Suppressor macrophage (primary cell): ENCODE measurements around the gene DCDC2.
A peak's percentile ranks its signal among the peaks of the same experiment; 100 is the strongest.
"Not testable (repeated sequence)": the region's sequence is repeated elsewhere in the genome, so short reads cannot be mapped to it uniquely, and the experiment has no call there.

ENCODE experiments used
- DNase-seq, 4 experiments: peaks; one replicate each; pipeline ENCODE4 v3.0.0-alpha.2; 2020 to 2022
- total RNA-seq, 17 experiments: gene quantifications; one replicate each; lab custom pipeline; 2026; ENCODE audit warnings: mixed read lengths in 6 of 17, inconsistent platforms in 3 of 17; lab: John Stamatoyannopoulos, UW

DCDC2 gene
- 0.21 to 5.1 (median 2.7) reads per million in 17 experiments for total RNA-seq

- peak in 2 of 4 experiments; percentile 9 to 14 for DNase-seq
These were observed at the start of gene DCDC2 for GRCh38 chr6:24357336-24358218. Gene DCDC2, minus strand, starts transcription at chr6:24358059. Its CDS starts 309 bp downstream, at chr6:24357750.

GRCh38 chr6:24405262-24405661 lies 47.4 kb upstream of the DCDC2 start:
- no peak for DNase-seq

GRCh38 chr6:24403501-24403824 lies 45.6 kb upstream of the DCDC2 start:
- DNase-seq = no peak

- DNase-seq = peak; percentile 79 to 94 (median 89)
These were observed 45.0 kb upstream of the DCDC2 start, which contains the start of gene MRS2 for GRCh38 chr6:24402697-24403500. Gene MRS2, plus strand, starts transcription at chr6:24402936. Its CDS starts 111 bp downstream, at chr6:24403047.

- DNase-seq = no peak
These were observed 43.6 kb upstream of the DCDC2 start for GRCh38 chr6:24401458-24401857.

GRCh38 chr6:24400045-24401039 lies 42.5 kb upstream of the DCDC2 start:
- not testable (repeated sequence) for DNase-seq

GRCh38 chr6:24397631-24398030 lies 39.8 kb upstream of the DCDC2 start:
- peak in 3 of 4 experiments; percentile 5 to 55 (median 26) for DNase-seq

- peak; percentile 37 to 74 (median 51) for DNase-seq
These were observed 39.0 kb upstream of the DCDC2 start for GRCh38 chr6:24396824-24397223.

- DNase-seq = peak; percentile 70 to 96 (median 84)
These were observed 37.0 kb upstream of the DCDC2 start for GRCh38 chr6:24394780-24395437.

- DNase-seq = peak in 3 of 4 experiments; percentile 4 to 59 (median 45)
These were observed 36.4 kb upstream of the DCDC2 start for GRCh38 chr6:24394061-24394779.

- no peak for DNase-seq
These were observed 34.0 kb upstream of the DCDC2 start for GRCh38 chr6:24391756-24392405.

GRCh38 chr6:24391208-24391607 lies 33.3 kb upstream of the DCDC2 start:
- DNase-seq = no peak

- DNase-seq = no peak
These were observed 30.0 kb upstream of the DCDC2 start for GRCh38 chr6:24387818-24388217.

GRCh38 chr6:24385536-24386269 lies 27.8 kb upstream of the DCDC2 start:
- DNase-seq = no peak

- not testable (repeated sequence) for DNase-seq
These were observed 26.7 kb upstream of the DCDC2 start for GRCh38 chr6:24384369-24385130.

GRCh38 chr6:24382891-24383494 lies 25.1 kb upstream of the DCDC2 start:
- DNase-seq = not testable (repeated sequence)

GRCh38 chr6:24382220-24382540 lies 24.3 kb upstream of the DCDC2 start:
- no peak for DNase-seq

- DNase-seq = no peak
These were observed 23.8 kb upstream of the DCDC2 start for GRCh38 chr6:24381476-24382219.
